ENCODE results near the gene GTF2H4. TPM values are rescaled to one million over a fixed set of nuclear protein-coding genes. Genes with fewer than 3 reads are reported as not detected.

Gene GTF2H4
- total RNA-seq, 2 donors from 2014 or later: 60.0 to 67.9 TPM

GRCh38 chr6:30955367-30956042 is 47.5 kb downstream of the GTF2H4 start:
- Mint-ChIP-seq H3K27me3 (ENCODE audit: insufficient read depth) (peaks cover 68% of the 10 kb centered on the region), H3K27ac (no peak overlapping the region)

GRCh38 chr6:30957716-30958115 is 49.7 kb downstream of the GTF2H4 start:
- H3K4me1 Mint-ChIP-seq: peaks cover 16% of the 10 kb centered on the region
- no peak overlapping the region for H3K9ac ChIP-seq (ENCODE audit: extremely low read depth, low read length, poor library complexity, severe bottlenecking)
- H3K4me3 ChIP-seq (ENCODE audit: low read length): no peak overlapping the region
- peaks cover 3% of the 10 kb centered on the region for H3K9me3 Mint-ChIP-seq
- H3K36me3 Mint-ChIP-seq (ENCODE audit: low read depth): no peaks in the 10 kb centered on the region
- H3K9me3 ChIP-seq (ENCODE audit: control insufficient read depth, low read length): no peaks in the 10 kb centered on the region
- DNase-seq: no peak
- no peak overlapping the region for H3K27ac Mint-ChIP-seq
- no peak overlapping the region for H3K4me3 Mint-ChIP-seq
- no peaks in the 10 kb centered on the region for H3K4me1 ChIP-seq (ENCODE audit: control insufficient read depth, insufficient read depth, low read length)
- H3K36me3 ChIP-seq (ENCODE audit: control insufficient read depth, insufficient read depth, low read length): no peaks in the 10 kb centered on the region
- 60 to 90% methylated on average over 1 to 2 of the region's 2 CpGs for WGBS, 2 experiments (ENCODE audit: insufficient coverage in 1 of 2, insufficient read length in 1 of 2)
- H3K27me3 Mint-ChIP-seq (ENCODE audit: insufficient read depth): peaks cover 49% of the 10 kb centered on the region
- H3K27me3 ChIP-seq (ENCODE audit: control insufficient read depth, insufficient read depth, low read length, poor library complexity, severe bottlenecking): peaks cover 31% of the 10 kb centered on the region
- no peak for TF ChIP-seq CTCF (conservative IDR thresholded peaks at IDR 0.05)
- no peak overlapping the region for H3K27ac ChIP-seq (ENCODE audit: low read depth, low read length)

More at GRCh38 chr6:30955367-30956042, 47.5 kb downstream of the GTF2H4 start:
- Histone ChIP-seq H3K4me1 (ENCODE audit: control insufficient read depth, insufficient read depth, low read length) (no peaks in the 10 kb centered on the region), H3K4me3 (ENCODE audit: low read length) (peak overlapping the region; percentile 77), H3K27me3 (ENCODE audit: control insufficient read depth, insufficient read depth, low read length, poor library complexity, severe bottlenecking) (peaks cover 36% of the 10 kb centered on the region), H3K36me3 (ENCODE audit: control insufficient read depth, insufficient read depth, low read length) (no peaks in the 10 kb centered on the region), H3K9ac (ENCODE audit: extremely low read depth, low read length, poor library complexity, severe bottlenecking) (no peak overlapping the region), H3K9me3 (ENCODE audit: control insufficient read depth, low read length) (no peaks in the 10 kb centered on the region), H3K27ac (ENCODE audit: low read depth, low read length) (no peak overlapping the region)
- no peak for TF ChIP-seq CTCF (conservative IDR thresholded peaks at IDR 0.05)
- 8 to 15% methylated on average over 21 to 45 of the region's 46 CpGs for WGBS, 2 experiments (ENCODE audit: insufficient coverage in 1 of 2, insufficient read length in 1 of 2)
- Mint-ChIP-seq H3K4me3 (peak overlapping the region; percentile 57), H3K36me3 (ENCODE audit: low read depth) (no peaks in the 10 kb centered on the region), H3K9me3 (peaks cover 5% of the 10 kb centered on the region), H3K4me1 (peaks cover 16% of the 10 kb centered on the region)
- peak; percentile 88 for DNase-seq

GRCh38 chr6:30960907-30961673 is 53.1 kb downstream of the GTF2H4 start:
- no peak overlapping the region for H3K4me3 Mint-ChIP-seq
- peaks cover 8% of the 10 kb centered on the region for H3K4me1 Mint-ChIP-seq
- H3K9ac ChIP-seq (ENCODE audit: extremely low read depth, low read length, poor library complexity, severe bottlenecking): no peak overlapping the region
- no peak overlapping the region for H3K27ac Mint-ChIP-seq
- peaks cover 44% of the 10 kb centered on the region for H3K27me3 Mint-ChIP-seq (ENCODE audit: insufficient read depth)
- no peaks in the 10 kb centered on the region for H3K9me3 ChIP-seq (ENCODE audit: control insufficient read depth, low read length)
- DNase-seq: no peak
- H3K36me3 ChIP-seq (ENCODE audit: control insufficient read depth, insufficient read depth, low read length): no peaks in the 10 kb centered on the region
- WGBS, 2 experiments (ENCODE audit: insufficient coverage in 1 of 2, insufficient read length in 1 of 2): 89 to 96% methylated on average over 5 to 8 of the region's 9 CpGs
- no peaks in the 10 kb centered on the region for H3K36me3 Mint-ChIP-seq (ENCODE audit: low read depth)
- H3K4me3 ChIP-seq (ENCODE audit: low read length): no peak overlapping the region
- peaks cover 11% of the 10 kb centered on the region for H3K27me3 ChIP-seq (ENCODE audit: control insufficient read depth, insufficient read depth, low read length, poor library complexity, severe bottlenecking)
- no peak for TF ChIP-seq CTCF (conservative IDR thresholded peaks at IDR 0.05)
- H3K9me3 Mint-ChIP-seq: peaks cover 3% of the 10 kb centered on the region
- H3K27ac ChIP-seq (ENCODE audit: low read depth, low read length): no peak overlapping the region
- H3K4me1 ChIP-seq (ENCODE audit: control insufficient read depth, insufficient read depth, low read length): no peaks in the 10 kb centered on the region

Measured in endodermal cell (in vitro differentiated cells).